K562 (cell line): ENCODE results near the gene FRMPD2. TPM values are rescaled to one million over a fixed set of nuclear protein-coding genes. Genes with fewer than 3 reads are reported as not detected.
A peak's percentile ranks its signal among the peaks of the same experiment; 100 is the strongest.

Source experiments
- FIP1L1 ChIP-seq: fragments of 200-400 bp; formaldehyde crosslinking; IDR thresholded peaks from 2 replicates; pipeline ENCODE4 v1.6.1; 2018; ENCODE audit warnings: mild to moderate bottlenecking, low read depth, low read length; ENCODE audit not compliant: poor library complexity, severe bottlenecking
- HDAC8 ChIP-seq: fragments of 450-650 bp; IDR thresholded peaks from 2 replicates; pipeline ENCODE4 v1.6.1; 2016; ENCODE audit warnings: mild to moderate bottlenecking, missing genetic modification characterization, moderate library complexity, missing compliant biosample characterization
- ILF3 ChIP-seq: fragments of 450-650 bp; IDR thresholded peaks from 2 replicates; pipeline ENCODE4 v1.6.1; 2018; ENCODE audit warnings: antibody characterized with exemption, mild to moderate bottlenecking, moderate library complexity, borderline replicate concordance
- POLR2A ChIP-seq: fragments of 450-650 bp; conservative IDR thresholded peaks from 2 replicates; pipeline ENCODE4 v1.6.1; 2016
- POLR2G ChIP-seq: fragments of 200-400 bp; formaldehyde crosslinking; IDR thresholded peaks from 2 replicates; pipeline ENCODE4 v1.6.1; 2017; ENCODE audit warnings: low read depth, mild to moderate bottlenecking, antibody characterized with exemption, low read length, moderate library complexity
- ZNF133 ChIP-seq: fragments of 250-450 bp; sonication (Bioruptor Pico); IDR thresholded peaks from 2 replicates; pipeline ENCODE4 v1.4.0; 2020; ENCODE audit warnings: mild to moderate bottlenecking
- polyA plus RNA-seq, 8 experiments: library from polyadenylated mRNA; depleted of rRNA in 4 of 8; stranded (reverse) in 5 of 8; unstranded in 3 of 8; fragments of >200 nt; fragmentation: Nextera tagmentation in 2 of 8; fragmentation: Illumina TruSeq in 1 of 8; extraction: Ambion mirVana in 2 of 8; extraction: Trizol in 1 of 8; gene quantifications; 2 replicates each; pipeline versions ENCODE4 v1.2.1 to v1.2.3, GENCODE V29; 2011 to 2014; ENCODE audit warnings: inconsistent platforms in 1 of 8, missing spikeins in 1 of 8
- total RNA-seq, 7 experiments: library from RNA; depleted of rRNA in 6 of 7; stranded (reverse); fragments of >200 nt in 6 of 7; fragmentation: Illumina TruSeq in 2 of 7; extraction: Trizol in 2 of 7; gene quantifications; 2 replicates each; pipeline versions ENCODE4 v1.2.1 to v1.2.3, GENCODE V29; 2011 to 2021; ENCODE audit warnings: low replicate concordance in 1 of 7
- TF ChIP-seq, protein P1 (sequence below): fragments of 250-450 bp; sonication (Bioruptor Pico); IDR thresholded peaks from 2 replicates; pipeline ENCODE4 v1.4.0; 2020
- TF ChIP-seq, protein P2 (sequence below): sonication (generic); formaldehyde crosslinking; IDR thresholded peaks from 2 replicates; pipeline ENCODE4 v1.8.0; 2022; ENCODE audit warnings: mild to moderate bottlenecking, missing genetic modification reagents, borderline replicate concordance
- TF ChIP-seq, protein P3 (sequence below), 3 experiments: fragments of 200-800 bp in 1 of 3; fragments of 250-450 bp in 1 of 3; fragments of 450-650 bp in 1 of 3; sonication (Bioruptor Pico) in 1 of 3; sonication (Bioruptor generic) in 1 of 3; formaldehyde crosslinking in 1 of 3; IDR thresholded peaks; 2 replicates each; pipeline versions ENCODE4 v1.6.1 to v1.8.0; 2016 to 2022; ENCODE audit warnings: mild to moderate bottlenecking in 2 of 3, missing genetic modification characterization in 2 of 3, missing compliant biosample characterization in 1 of 3, moderate library complexity in 1 of 3
- TF ChIP-seq, protein P4 (sequence below): fragments of 450-650 bp; IDR thresholded peaks from 2 replicates; pipeline ENCODE4 v1.6.1; 2016; ENCODE audit warnings: missing biosample characterization, missing genetic modification characterization
- TF ChIP-seq, protein P5 (sequence below): fragments of 450-650 bp; IDR thresholded peaks from 2 replicates; pipeline ENCODE4 v1.6.1; 2018; ENCODE audit warnings: mild to moderate bottlenecking, low read depth; ENCODE audit not compliant: partially characterized antibody

Gene FRMPD2
- total and polyA plus RNA-seq, 9 of the 15 experiments (the other 6 are each of a cell fraction or from before 2014, with no cell fraction given): 0.12 to 0.95 (median 0.33) TPM

DNA sequence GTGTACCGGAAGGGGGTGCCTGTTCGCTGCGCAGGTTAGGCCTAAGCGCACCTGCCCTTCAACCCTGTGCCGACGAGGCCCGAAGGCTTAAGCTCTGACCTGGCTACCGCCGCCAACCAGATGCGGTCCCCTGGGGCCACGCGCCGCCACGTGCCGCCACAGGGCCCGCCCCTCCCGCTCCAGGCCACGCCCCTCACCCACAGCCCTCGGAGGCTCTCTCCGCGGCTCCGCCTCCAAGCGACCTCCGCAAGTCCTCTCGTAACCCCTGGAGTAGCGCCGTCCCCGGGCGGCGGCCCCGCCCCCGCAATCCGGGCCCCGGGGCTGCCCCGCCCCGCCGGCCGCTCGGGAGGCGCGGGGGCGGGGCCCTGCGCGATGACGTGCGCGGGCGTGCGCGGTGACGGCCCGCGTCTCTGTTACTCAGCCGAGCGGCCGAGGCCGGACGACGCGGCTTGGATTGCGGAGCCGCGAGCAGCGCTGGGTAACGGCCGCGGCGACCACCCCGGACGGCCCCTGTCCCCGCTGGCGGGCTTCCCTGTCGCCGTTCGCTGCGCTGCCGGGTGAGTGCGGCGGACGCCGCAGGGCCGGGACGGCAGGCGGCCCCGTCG is 31.9 kb upstream of the FRMPD2 start, which contains the start of gene MAPK8 (continued):
- TF ChIP-seq, protein P1, sequence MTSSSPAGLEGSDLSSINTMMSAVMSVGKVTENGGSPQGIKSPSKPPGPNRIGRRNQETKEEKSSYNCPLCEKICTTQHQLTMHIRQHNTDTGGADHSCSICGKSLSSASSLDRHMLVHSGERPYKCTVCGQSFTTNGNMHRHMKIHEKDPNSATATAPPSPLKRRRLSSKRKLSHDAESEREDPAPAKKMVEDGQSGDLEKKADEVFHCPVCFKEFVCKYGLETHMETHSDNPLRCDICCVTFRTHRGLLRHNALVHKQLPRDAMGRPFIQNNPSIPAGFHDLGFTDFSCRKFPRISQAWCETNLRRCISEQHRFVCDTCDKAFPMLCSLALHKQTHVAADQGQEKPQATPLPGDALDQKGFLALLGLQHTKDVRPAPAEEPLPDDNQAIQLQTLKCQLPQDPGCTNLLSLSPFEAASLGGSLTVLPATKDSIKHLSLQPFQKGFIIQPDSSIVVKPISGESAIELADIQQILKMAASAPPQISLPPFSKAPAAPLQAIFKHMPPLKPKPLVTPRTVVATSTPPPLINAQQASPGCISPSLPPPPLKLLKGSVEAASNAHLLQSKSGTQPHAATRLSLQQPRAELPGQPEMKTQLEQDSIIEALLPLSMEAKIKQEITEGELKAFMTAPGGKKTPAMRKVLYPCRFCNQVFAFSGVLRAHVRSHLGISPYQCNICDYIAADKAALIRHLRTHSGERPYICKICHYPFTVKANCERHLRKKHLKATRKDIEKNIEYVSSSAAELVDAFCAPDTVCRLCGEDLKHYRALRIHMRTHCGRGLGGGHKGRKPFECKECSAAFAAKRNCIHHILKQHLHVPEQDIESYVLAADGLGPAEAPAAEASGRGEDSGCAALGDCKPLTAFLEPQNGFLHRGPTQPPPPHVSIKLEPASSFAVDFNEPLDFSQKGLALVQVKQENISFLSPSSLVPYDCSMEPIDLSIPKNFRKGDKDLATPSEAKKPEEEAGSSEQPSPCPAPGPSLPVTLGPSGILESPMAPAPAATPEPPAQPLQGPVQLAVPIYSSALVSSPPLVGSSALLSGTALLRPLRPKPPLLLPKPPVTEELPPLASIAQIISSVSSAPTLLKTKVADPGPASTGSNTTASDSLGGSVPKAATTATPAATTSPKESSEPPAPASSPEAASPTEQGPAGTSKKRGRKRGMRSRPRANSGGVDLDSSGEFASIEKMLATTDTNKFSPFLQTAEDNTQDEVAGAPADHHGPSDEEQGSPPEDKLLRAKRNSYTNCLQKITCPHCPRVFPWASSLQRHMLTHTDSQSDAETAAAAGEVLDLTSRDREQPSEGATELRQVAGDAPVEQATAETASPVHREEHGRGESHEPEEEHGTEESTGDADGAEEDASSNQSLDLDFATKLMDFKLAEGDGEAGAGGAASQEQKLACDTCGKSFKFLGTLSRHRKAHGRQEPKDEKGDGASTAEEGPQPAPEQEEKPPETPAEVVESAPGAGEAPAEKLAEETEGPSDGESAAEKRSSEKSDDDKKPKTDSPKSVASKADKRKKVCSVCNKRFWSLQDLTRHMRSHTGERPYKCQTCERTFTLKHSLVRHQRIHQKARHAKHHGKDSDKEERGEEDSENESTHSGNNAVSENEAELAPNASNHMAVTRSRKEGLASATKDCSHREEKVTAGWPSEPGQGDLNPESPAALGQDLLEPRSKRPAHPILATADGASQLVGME: peak; percentile 42; the same call in 1 of the 2 replicates
- TF ChIP-seq, protein P2, sequence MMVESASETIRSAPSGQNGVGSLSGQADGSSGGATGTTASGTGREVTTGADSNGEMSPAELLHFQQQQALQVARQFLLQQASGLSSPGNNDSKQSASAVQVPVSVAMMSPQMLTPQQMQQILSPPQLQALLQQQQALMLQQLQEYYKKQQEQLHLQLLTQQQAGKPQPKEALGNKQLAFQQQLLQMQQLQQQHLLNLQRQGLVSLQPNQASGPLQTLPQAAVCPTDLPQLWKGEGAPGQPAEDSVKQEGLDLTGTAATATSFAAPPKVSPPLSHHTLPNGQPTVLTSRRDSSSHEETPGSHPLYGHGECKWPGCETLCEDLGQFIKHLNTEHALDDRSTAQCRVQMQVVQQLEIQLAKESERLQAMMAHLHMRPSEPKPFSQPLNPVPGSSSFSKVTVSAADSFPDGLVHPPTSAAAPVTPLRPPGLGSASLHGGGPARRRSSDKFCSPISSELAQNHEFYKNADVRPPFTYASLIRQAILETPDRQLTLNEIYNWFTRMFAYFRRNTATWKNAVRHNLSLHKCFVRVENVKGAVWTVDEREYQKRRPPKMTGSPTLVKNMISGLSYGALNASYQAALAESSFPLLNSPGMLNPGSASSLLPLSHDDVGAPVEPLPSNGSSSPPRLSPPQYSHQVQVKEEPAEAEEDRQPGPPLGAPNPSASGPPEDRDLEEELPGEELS: peak; percentile 100
- TF ChIP-seq, protein P3, sequence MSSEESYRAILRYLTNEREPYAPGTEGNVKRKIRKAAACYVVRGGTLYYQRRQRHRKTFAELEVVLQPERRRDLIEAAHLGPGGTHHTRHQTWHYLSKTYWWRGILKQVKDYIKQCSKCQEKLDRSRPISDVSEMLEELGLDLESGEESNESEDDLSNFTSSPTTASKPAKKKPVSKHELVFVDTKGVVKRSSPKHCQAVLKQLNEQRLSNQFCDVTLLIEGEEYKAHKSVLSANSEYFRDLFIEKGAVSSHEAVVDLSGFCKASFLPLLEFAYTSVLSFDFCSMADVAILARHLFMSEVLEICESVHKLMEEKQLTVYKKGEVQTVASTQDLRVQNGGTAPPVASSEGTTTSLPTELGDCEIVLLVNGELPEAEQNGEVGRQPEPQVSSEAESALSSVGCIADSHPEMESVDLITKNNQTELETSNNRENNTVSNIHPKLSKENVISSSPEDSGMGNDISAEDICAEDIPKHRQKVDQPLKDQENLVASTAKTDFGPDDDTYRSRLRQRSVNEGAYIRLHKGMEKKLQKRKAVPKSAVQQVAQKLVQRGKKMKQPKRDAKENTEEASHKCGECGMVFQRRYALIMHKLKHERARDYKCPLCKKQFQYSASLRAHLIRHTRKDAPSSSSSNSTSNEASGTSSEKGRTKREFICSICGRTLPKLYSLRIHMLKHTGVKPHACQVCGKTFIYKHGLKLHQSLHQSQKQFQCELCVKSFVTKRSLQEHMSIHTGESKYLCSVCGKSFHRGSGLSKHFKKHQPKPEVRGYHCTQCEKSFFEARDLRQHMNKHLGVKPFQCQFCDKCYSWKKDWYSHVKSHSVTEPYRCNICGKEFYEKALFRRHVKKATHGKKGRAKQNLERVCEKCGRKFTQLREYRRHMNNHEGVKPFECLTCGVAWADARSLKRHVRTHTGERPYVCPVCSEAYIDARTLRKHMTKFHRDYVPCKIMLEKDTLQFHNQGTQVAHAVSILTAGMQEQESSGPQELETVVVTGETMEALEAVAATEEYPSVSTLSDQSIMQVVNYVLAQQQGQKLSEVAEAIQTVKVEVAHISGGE (CRISPR knock-in tag; IDR thresholded peaks at IDR 0.05): peak in 1 of 3 experiments; percentile 50; a peak in 2 of 6 replicates
- TF ChIP-seq ZNF133 (CRISPR knock-in tag) (0 out of 2 replicates have a peak, but pooled peaks have one; percentile 30), HDAC8 (no peak), FIP1L1 (no peak), POLR2A (peak; percentile 88), POLR2G (peak; percentile 95), ILF3 (peak; percentile 72; the same call in 1 of the 2 replicates)
- TF ChIP-seq, protein P4, sequence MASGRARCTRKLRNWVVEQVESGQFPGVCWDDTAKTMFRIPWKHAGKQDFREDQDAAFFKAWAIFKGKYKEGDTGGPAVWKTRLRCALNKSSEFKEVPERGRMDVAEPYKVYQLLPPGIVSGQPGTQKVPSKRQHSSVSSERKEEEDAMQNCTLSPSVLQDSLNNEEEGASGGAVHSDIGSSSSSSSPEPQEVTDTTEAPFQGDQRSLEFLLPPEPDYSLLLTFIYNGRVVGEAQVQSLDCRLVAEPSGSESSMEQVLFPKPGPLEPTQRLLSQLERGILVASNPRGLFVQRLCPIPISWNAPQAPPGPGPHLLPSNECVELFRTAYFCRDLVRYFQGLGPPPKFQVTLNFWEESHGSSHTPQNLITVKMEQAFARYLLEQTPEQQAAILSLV (tag): no peak
- TF ChIP-seq, protein P5, sequence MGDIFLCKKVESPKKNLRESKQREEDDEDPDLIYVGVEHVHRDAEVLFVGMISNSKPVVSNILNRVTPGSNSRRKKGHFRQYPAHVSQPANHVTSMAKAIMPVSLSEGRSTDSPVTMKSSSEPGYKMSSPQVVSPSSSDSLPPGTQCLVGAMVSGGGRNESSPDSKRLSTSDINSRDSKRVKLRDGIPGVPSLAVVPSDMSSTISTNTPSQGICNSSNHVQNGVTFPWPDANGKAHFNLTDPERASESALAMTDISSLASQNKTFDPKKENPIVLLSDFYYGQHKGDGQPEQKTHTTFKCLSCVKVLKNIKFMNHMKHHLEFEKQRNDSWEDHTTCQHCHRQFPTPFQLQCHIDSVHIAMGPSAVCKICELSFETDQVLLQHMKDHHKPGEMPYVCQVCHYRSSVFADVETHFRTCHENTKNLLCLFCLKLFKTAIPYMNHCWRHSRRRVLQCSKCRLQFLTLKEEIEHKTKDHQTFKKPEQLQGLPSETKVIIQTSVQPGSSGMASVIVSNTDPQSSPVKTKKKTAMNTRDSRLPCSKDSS: no peak
